GM21367 (cell line): ENCODE data around the gene KLRF2.

Source experiments
- ATAC-seq: cut with Tn5 transposase; IDR thresholded peaks from one replicate; pipeline ENCODE4 v1.9.1; 2021; ENCODE audit not compliant: unreplicated experiment

Gene KLRF2

DNA sequence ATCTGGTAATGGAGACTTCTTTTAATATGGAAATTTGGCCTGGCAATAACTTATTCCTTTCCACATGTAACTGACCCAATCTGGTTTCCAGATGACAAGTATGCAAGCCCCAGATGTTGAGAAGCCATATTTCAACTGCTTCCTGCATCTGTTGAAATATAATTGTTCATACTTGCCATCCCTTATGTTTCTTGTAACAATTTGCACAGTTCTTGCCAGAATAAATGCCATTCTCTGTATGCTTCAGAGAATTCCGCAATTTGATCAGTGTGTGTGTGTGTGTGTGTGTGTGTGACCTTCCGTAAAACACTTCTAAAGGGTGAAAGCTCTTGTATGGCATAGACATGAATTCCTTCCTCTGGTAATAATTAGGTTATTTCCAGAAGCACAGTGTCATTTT lies 52.7 kb downstream of the KLRF2 start:
- ATAC-seq = no peak

DNA sequence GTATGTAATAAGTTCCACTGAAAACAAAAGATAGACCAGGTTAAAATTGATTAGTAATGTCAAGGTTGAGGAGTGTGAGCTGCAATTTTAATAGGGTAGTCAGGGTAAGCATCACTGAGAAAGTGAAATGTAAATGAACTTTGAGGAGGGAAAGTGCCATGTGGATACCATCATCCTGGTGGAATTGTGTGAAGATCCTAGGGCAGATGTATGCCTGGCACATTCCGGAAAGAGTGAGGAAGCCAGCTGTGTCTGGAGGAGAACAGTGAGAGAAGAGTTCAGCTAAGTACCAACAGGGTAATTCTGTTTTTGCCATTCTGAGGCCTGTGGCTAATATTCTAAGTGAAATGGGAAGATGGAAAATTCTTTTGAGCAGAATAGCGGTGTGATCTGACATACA lies 53.7 kb downstream of the KLRF2 start:
- no peak for ATAC-seq

DNA sequence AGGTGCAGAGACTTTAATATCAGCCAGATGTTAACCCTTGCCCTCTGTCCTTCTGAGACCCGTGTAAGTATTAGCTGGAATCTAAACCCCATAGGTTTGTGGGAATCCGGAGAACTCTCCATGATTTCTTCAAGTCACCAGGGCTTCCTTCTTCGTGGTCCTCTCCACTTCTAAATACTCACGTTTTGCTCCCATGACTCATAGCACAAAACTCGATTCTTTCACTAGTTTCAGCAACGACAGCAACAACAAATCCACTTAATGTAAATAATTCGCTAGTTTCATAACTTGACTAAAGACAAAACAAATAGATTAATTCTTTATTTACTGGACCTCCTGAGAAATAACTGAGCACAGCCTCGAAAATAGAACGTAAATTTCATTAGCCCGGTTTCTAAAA lies 55.3 kb downstream of the KLRF2 start:
- no peak for ATAC-seq

DNA sequence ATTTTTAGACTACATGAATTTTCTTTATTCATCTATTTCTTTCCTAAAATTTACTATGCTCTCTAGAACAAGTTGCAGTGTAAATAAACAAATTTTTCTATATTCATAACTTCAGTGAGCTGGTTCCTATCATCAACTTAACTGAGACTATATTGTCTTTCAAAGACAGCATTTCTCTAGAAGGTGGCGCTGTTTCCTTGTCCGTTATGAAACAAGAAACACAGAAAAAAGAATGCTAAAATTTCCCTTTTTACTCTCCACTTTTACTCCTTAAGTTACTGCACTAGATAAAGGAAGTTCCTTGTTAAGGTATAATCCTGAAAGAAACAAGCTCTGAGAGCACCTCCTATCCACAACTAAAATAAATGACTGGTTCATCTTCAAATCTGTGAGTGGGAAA lies 59.1 kb downstream of the KLRF2 start:
- no peak for ATAC-seq

DNA sequence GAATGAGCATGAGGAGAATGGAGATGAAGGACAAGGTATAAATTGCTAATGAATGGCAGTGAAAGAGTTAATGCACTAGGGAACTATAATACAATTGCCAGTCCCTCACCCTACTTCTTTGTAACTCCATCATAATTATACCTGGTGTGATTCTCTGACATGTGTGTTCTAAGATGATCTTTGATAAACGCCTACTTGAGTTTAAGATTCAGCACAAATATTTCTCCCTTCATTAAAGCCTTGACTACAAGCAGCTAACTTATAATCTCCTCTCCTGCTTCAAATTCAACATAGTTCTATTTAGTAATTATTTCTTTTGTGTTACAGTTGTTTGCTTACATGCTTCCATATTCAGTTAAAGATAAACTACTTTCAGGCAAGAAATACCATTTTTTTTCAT lies 60.5 kb downstream of the KLRF2 start:
- ATAC-seq = no peak

DNA sequence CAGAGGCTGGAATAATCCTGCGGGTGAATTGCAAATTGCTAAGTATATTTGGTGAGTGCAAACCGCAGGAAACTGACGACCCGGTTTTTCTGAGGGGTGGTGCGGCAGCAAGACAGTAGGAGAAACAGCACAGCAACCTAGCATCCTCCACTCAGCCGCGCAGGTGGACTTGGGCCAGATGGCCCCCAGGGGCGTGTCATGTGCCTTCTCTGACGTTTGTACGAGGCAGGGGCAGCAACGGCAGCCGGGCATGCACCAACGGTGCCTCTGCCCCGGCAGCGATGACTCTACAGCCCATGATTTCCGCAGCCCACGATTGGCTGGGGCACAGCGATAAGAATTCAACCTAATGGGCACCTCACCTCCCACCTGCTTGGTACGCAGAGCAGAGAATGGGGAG lies 62.0 kb downstream of the KLRF2 start:
- peak; percentile 44 for ATAC-seq

DNA sequence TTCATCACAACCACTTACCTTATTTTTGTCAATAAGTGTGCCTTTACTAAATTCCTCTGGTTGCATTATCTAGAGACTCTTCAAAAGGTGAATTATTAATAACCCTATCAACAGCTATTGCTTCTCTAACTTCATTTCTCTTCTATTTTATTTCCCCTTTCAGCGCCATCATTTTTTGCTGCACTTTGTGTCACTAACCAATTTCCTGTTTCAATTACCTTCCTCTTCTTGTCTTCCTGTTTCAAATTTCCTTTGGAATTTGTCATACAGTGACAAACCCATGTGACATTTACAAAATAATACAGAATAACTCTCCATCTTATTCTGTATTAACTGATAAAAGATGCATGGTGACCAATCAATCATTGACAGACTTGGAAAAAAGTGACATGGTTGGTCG lies 63.1 kb downstream of the KLRF2 start:
- no peak for ATAC-seq
